GM23338 (cell line): ENCODE results near the gene NRCAM. TPM values are rescaled to one million over a fixed set of nuclear protein-coding genes. Genes with fewer than 3 reads are reported as not detected.

Experiments used
- ATAC-seq: fragments of 200-7000 bp; cut with Tn5 transposase; 3 replicates; pipeline ENCODE4 v1.9.1; 2020
- DNase-seq: peaks from one replicate; pipeline ENCODE4 v3.0.0-alpha.2; 2015; ENCODE audit warnings: low spot score
- H2AFZ ChIP-seq: fragments of 200-600 bp; sonication (generic); 2 replicates; pipeline ENCODE4 v1.8.0; 2016; ENCODE audit warnings: antibody characterized with exemption, mild to moderate bottlenecking, moderate library complexity
- H3F3A ChIP-seq: fragments of 200-600 bp; sonication (generic); replicated peaks from 2 replicates; pipeline ENCODE4 v1.8.0; 2017; ENCODE audit warnings: antibody characterized with exemption, mixed run types, low read depth
- H3K27ac ChIP-seq: fragments of 200-600 bp; sonication (generic); 2 replicates; pipeline ENCODE4 v1.6.1; 2016; ENCODE audit warnings: low read depth
- H3K27me3 ChIP-seq: fragments of 200-600 bp; sonication (generic); 2 replicates; pipeline ENCODE4 v1.8.0; 2016; ENCODE audit warnings: mild to moderate bottlenecking, mixed run types, moderate library complexity; ENCODE audit not compliant: insufficient read depth
- H3K36me3 ChIP-seq: fragments of 200-600 bp; sonication (generic); 2 replicates; pipeline ENCODE4 v1.8.0; 2016; ENCODE audit warnings: mild to moderate bottlenecking; ENCODE audit not compliant: insufficient read depth
- H3K4me1 ChIP-seq: fragments of 200-600 bp; sonication (generic); 2 replicates; pipeline ENCODE4 v1.8.0; 2016; ENCODE audit warnings: mild to moderate bottlenecking, moderate library complexity; ENCODE audit not compliant: insufficient read depth
- H3K4me2 ChIP-seq: fragments of 200-600 bp; sonication (generic); 2 replicates; pipeline ENCODE4 v1.7.1; 2017; ENCODE audit warnings: mixed run types
- H3K4me3 ChIP-seq: fragments of 200-600 bp; sonication (generic); 2 replicates; pipeline ENCODE4 v1.6.1; 2016; ENCODE audit warnings: mixed run types
- H3K79me2 ChIP-seq: fragments of 200-600 bp; sonication (generic); replicated peaks from 2 replicates; pipeline ENCODE4 v1.8.0; 2017; ENCODE audit warnings: mild to moderate bottlenecking; ENCODE audit not compliant: insufficient read depth
- H3K9me2 ChIP-seq: fragments of 200-600 bp; sonication (generic); 2 replicates; pipeline ENCODE4 v1.8.0; 2017; ENCODE audit not compliant: insufficient read depth
- H4K20me1 ChIP-seq: fragments of 200-600 bp; sonication (generic); replicated peaks from 2 replicates; pipeline ENCODE4 v1.8.0; 2017; ENCODE audit warnings: mild to moderate bottlenecking; ENCODE audit not compliant: insufficient read depth
- H3K27ac Mint-ChIP-seq: 2 replicates; pipeline ENCODE4 v1.8.0; 2020; ENCODE audit warnings: inconsistent platforms, mild to moderate bottlenecking, moderate library complexity, mixed read lengths
- H3K27me3 Mint-ChIP-seq: 3 replicates; pipeline ENCODE4 v1.8.0; 2022; ENCODE audit warnings: low read depth, mild to moderate bottlenecking, moderate library complexity, mixed read lengths, inconsistent platforms; ENCODE audit not compliant: insufficient read depth, poor library complexity
- H3K36me3 Mint-ChIP-seq: 3 replicates; pipeline ENCODE4 v1.8.0; 2021; ENCODE audit warnings: low read depth, mild to moderate bottlenecking, inconsistent platforms, moderate library complexity, mixed read lengths
- H3K4me1 Mint-ChIP-seq: 3 replicates; pipeline ENCODE4 v1.8.0; 2020; ENCODE audit warnings: mild to moderate bottlenecking, inconsistent platforms, mixed read lengths
- H3K4me3 Mint-ChIP-seq: 3 replicates; pipeline ENCODE4 v1.8.0; 2021; ENCODE audit warnings: moderate library complexity, mild to moderate bottlenecking, inconsistent platforms, mixed read lengths
- H3K9me3 Mint-ChIP-seq: 3 replicates; pipeline ENCODE4 v1.8.0; 2020; ENCODE audit warnings: moderate library complexity, mild to moderate bottlenecking, inconsistent platforms, mixed read lengths
- CREB1 ChIP-seq: fragments of 250-450 bp; sonication (Bioruptor Pico); IDR thresholded peaks from 2 replicates; pipeline ENCODE4 v1.5.0; 2020; ENCODE audit warnings: low read depth, mild to moderate bottlenecking, moderate library complexity
- EZH2phosphoT487 ChIP-seq: fragments of 200-600 bp; sonication (generic); IDR thresholded peaks from one replicate; pipeline ENCODE4 v1.8.1; 2018; ENCODE audit warnings: antibody characterized with exemption; ENCODE audit not compliant: unreplicated experiment
- JUNB ChIP-seq: IDR thresholded peaks from one replicate; pipeline ENCODE4 v1.6.1; 2016; ENCODE audit warnings: antibody characterized with exemption; ENCODE audit not compliant: unreplicated experiment
- NANOG ChIP-seq: IDR thresholded peaks from 2 replicates; pipeline ENCODE4 v1.6.1; 2016; ENCODE audit warnings: antibody characterized with exemption, borderline replicate concordance
- POLR2AphosphoS5 ChIP-seq: IDR thresholded peaks from 2 replicates; pipeline ENCODE4 v1.6.1; 2016; ENCODE audit warnings: antibody characterized with exemption, low read depth
- ZNF331 ChIP-seq: fragments of 250-450 bp; sonication (Bioruptor Pico); IDR thresholded peaks from 2 replicates; pipeline ENCODE4 v1.5.0; 2020; ENCODE audit warnings: low read depth, mild to moderate bottlenecking, moderate library complexity
- polyA plus RNA-seq: library from polyadenylated mRNA; unstranded; fragments of >200 nt; fragmentation: Nextera tagmentation; extraction: Ambion mirVana; gene quantifications from 2 replicates; pipeline ENCODE4 v1.2.1, GENCODE V29; 2016
- total RNA-seq: library from RNA; depleted of rRNA; stranded (reverse); fragments of >200 nt; shearing (Covaris generic); gene quantifications from 2 replicates; pipeline ENCODE4 v1.2.3, GENCODE V29; 2014
- TF ChIP-seq, protein P1 (sequence below), 2 experiments: fragments of 200-600 bp in 1 of 2; sonication (generic) in 1 of 2; conservative IDR thresholded peaks; 2 replicates each; pipeline versions ENCODE4 v1.5.1 to v1.6.1; 2016 to 2017; ENCODE audit warnings: antibody characterized with exemption in 2 of 2, low read depth in 2 of 2, mild to moderate bottlenecking in 2 of 2, moderate library complexity in 1 of 2
- TF ChIP-seq, protein P2 (sequence below): IDR thresholded peaks from one replicate; pipeline ENCODE4 v1.6.1; 2018; ENCODE audit warnings: antibody characterized with exemption; ENCODE audit not compliant: unreplicated experiment
- TF ChIP-seq, protein P3 (sequence below): fragments of 250-450 bp; sonication (Bioruptor Pico); IDR thresholded peaks from 2 replicates; pipeline ENCODE4 v1.5.0; 2020; ENCODE audit warnings: mild to moderate bottlenecking, moderate library complexity

The NRCAM gene
- total and polyA plus RNA-seq, 2 experiments from 2014 or later: 2.5 to 6.8 TPM

DNA sequence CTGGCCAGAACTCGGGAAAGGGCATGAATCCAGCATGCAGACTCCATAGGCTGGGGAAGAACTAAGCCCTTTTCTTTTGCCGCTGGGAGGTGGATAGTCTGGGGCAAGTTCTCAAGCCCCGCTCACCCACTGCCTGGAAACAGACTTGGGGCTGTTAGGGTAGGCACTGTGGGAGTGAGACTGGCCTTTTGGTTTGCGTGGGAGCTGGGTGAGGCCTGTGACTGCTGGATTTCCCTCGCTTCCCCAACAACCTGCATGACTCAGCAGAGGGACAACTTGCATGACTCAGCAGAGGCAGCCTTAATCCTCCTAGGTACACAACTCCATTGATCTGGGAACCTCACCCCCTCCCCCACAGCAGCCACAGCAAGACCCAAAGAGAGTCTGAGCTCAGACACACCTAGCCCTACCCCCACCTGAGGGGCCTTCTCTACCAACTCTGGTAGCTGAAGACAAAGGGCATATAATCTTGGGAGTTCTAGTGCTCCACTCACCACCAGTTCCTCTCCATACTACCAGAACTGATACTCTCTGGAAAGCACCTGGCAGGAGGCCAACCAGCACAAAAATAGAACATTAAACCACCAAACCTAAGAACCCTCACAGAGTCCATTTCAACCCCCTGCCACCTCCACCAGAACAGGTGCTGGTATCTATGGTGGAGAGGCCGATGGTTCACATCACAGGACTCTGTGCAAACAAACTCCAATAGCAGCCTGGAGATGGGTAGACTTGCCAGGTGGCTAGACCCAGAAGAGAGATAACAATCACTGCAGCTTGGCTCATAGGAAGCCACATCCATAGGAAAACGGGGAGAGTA is 244.6 kb downstream of the NRCAM start:
- Mint-ChIP-seq H3K27ac (peak overlapping the region; percentile 88), H3K27me3 (peaks cover 2% of the 10 kb centered on the region), H3K4me1 (peaks cover 6% of the 10 kb centered on the region; the same call in 2 of the 3 replicates), H3K36me3 (peaks cover 17% of the 10 kb centered on the region), H3K4me3 (no peak overlapping the region), H3K9me3 (peaks cover 8% of the 10 kb centered on the region; the same call in 2 of the 3 replicates)
- Histone ChIP-seq H4K20me1 (no peaks in the 10 kb centered on the region), H3K27ac (no peak overlapping the region), H3F3A (no peaks in the 10 kb centered on the region), H3K79me2 (no peaks in the 10 kb centered on the region), H2AFZ (no peak overlapping the region), H3K36me3 (no peaks in the 10 kb centered on the region), H3K4me3 (no peak overlapping the region), H3K27me3 (no peaks in the 10 kb centered on the region), H3K4me1 (no peaks in the 10 kb centered on the region), H3K4me2 (no peak overlapping the region), H3K9me2 (no peaks in the 10 kb centered on the region)
- TF ChIP-seq EZH2phosphoT487 (no peak), NANOG (no peak), POLR2AphosphoS5 (no peak), CREB1 (CRISPR knock-in tag) (no peak)
- DNase-seq: peak; percentile 32
- no peak; the same call in 2 of the 3 replicates for ATAC-seq

GRCh38 chr7:108210796-108211195 is 245.4 kb downstream of the NRCAM start:
- H2AFZ ChIP-seq: no peak overlapping the region
- ATAC-seq: no peak
- TF ChIP-seq CREB1 (CRISPR knock-in tag) (no peak), JUNB (no peak), POLR2AphosphoS5 (no peak), NANOG (no peak), ZNF331 (CRISPR knock-in tag) (no peak)
- TF ChIP-seq, protein P1, sequence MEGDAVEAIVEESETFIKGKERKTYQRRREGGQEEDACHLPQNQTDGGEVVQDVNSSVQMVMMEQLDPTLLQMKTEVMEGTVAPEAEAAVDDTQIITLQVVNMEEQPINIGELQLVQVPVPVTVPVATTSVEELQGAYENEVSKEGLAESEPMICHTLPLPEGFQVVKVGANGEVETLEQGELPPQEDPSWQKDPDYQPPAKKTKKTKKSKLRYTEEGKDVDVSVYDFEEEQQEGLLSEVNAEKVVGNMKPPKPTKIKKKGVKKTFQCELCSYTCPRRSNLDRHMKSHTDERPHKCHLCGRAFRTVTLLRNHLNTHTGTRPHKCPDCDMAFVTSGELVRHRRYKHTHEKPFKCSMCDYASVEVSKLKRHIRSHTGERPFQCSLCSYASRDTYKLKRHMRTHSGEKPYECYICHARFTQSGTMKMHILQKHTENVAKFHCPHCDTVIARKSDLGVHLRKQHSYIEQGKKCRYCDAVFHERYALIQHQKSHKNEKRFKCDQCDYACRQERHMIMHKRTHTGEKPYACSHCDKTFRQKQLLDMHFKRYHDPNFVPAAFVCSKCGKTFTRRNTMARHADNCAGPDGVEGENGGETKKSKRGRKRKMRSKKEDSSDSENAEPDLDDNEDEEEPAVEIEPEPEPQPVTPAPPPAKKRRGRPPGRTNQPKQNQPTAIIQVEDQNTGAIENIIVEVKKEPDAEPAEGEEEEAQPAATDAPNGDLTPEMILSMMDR (conservative IDR thresholded peaks at IDR 0.05; ENCODE audit: low read depth in 2 of 2): no peak
- TF ChIP-seq, protein P2, sequence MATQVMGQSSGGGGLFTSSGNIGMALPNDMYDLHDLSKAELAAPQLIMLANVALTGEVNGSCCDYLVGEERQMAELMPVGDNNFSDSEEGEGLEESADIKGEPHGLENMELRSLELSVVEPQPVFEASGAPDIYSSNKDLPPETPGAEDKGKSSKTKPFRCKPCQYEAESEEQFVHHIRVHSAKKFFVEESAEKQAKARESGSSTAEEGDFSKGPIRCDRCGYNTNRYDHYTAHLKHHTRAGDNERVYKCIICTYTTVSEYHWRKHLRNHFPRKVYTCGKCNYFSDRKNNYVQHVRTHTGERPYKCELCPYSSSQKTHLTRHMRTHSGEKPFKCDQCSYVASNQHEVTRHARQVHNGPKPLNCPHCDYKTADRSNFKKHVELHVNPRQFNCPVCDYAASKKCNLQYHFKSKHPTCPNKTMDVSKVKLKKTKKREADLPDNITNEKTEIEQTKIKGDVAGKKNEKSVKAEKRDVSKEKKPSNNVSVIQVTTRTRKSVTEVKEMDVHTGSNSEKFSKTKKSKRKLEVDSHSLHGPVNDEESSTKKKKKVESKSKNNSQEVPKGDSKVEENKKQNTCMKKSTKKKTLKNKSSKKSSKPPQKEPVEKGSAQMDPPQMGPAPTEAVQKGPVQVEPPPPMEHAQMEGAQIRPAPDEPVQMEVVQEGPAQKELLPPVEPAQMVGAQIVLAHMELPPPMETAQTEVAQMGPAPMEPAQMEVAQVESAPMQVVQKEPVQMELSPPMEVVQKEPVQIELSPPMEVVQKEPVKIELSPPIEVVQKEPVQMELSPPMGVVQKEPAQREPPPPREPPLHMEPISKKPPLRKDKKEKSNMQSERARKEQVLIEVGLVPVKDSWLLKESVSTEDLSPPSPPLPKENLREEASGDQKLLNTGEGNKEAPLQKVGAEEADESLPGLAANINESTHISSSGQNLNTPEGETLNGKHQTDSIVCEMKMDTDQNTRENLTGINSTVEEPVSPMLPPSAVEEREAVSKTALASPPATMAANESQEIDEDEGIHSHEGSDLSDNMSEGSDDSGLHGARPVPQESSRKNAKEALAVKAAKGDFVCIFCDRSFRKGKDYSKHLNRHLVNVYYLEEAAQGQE: no peak
- TF ChIP-seq, protein P3, sequence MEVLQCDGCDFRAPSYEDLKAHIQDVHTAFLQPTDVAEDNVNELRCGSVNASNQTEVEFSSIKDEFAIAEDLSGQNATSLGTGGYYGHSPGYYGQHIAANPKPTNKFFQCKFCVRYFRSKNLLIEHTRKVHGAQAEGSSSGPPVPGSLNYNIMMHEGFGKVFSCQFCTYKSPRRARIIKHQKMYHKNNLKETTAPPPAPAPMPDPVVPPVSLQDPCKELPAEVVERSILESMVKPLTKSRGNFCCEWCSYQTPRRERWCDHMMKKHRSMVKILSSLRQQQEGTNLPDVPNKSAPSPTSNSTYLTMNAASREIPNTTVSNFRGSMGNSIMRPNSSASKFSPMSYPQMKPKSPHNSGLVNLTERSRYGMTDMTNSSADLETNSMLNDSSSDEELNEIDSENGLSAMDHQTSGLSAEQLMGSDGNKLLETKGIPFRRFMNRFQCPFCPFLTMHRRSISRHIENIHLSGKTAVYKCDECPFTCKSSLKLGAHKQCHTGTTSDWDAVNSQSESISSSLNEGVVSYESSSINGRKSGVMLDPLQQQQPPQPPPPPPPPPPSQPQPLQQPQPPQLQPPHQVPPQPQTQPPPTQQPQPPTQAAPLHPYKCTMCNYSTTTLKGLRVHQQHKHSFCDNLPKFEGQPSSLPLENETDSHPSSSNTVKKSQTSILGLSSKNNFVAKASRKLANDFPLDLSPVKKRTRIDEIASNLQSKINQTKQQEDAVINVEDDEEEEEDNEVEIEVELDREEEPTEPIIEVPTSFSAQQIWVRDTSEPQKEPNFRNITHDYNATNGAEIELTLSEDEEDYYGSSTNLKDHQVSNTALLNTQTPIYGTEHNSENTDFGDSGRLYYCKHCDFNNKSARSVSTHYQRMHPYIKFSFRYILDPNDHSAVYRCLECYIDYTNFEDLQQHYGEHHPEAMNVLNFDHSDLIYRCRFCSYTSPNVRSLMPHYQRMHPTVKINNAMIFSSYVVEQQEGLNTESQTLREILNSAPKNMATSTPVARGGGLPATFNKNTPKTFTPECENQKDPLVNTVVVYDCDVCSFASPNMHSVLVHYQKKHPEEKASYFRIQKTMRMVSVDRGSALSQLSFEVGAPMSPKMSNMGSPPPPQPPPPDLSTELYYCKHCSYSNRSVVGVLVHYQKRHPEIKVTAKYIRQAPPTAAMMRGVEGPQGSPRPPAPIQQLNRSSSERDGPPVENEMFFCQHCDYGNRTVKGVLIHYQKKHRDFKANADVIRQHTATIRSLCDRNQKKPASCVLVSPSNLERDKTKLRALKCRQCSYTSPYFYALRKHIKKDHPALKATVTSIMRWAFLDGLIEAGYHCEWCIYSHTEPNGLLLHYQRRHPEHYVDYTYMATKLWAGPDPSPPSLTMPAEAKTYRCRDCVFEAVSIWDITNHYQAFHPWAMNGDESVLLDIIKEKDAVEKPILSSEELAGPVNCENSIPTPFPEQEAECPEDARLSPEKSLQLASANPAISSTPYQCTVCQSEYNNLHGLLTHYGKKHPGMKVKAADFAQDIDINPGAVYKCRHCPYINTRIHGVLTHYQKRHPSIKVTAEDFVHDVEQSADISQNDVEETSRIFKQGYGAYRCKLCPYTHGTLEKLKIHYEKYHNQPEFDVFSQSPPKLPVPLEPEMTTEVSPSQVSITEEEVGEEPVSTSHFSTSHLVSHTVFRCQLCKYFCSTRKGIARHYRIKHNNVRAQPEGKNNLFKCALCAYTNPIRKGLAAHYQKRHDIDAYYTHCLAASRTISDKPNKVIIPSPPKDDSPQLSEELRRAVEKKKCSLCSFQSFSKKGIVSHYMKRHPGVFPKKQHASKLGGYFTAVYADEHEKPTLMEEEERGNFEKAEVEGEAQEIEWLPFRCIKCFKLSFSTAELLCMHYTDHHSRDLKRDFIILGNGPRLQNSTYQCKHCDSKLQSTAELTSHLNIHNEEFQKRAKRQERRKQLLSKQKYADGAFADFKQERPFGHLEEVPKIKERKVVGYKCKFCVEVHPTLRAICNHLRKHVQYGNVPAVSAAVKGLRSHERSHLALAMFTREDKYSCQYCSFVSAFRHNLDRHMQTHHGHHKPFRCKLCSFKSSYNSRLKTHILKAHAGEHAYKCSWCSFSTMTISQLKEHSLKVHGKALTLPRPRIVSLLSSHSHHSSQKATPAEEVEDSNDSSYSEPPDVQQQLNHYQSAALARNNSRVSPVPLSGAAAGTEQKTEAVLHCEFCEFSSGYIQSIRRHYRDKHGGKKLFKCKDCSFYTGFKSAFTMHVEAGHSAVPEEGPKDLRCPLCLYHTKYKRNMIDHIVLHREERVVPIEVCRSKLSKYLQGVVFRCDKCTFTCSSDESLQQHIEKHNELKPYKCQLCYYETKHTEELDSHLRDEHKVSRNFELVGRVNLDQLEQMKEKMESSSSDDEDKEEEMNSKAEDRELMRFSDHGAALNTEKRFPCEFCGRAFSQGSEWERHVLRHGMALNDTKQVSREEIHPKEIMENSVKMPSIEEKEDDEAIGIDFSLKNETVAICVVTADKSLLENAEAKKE (CRISPR knock-in tag): no peak

More at GRCh38 chr7:108210796-108211195, 245.4 kb downstream of the NRCAM start:
- no peaks in the 10 kb centered on the region for H3K4me1 ChIP-seq
- H3K4me1 Mint-ChIP-seq: peaks cover 6% of the 10 kb centered on the region; the same call in 2 of the 3 replicates
- DNase-seq: no peak
- no peaks in the 10 kb centered on the region for H3K27me3 ChIP-seq
- no peak overlapping the region for H3K4me3 ChIP-seq
- peaks cover 13% of the 10 kb centered on the region for H3K36me3 Mint-ChIP-seq
- H3K4me3 Mint-ChIP-seq: no peak overlapping the region
- no peaks in the 10 kb centered on the region for H3K9me2 ChIP-seq
- peak overlapping the region; percentile 79 for H3K27ac Mint-ChIP-seq
- no peaks in the 10 kb centered on the region for H3K79me2 ChIP-seq
- H3K4me2 ChIP-seq: no peak overlapping the region
- H3K27ac ChIP-seq: no peak overlapping the region
- peaks cover 6% of the 10 kb centered on the region; the same call in 2 of the 3 replicates for H3K9me3 Mint-ChIP-seq
- no peaks in the 10 kb centered on the region for H3F3A ChIP-seq
- no peaks in the 10 kb centered on the region for H3K36me3 ChIP-seq
- H3K27me3 Mint-ChIP-seq: peaks cover 2% of the 10 kb centered on the region
- H4K20me1 ChIP-seq: no peaks in the 10 kb centered on the region
